Testis (tissue), 3 donors: ENCODE measurements around the gene POLR3A. TPM values are rescaled to one million over a fixed set of nuclear protein-coding genes. Genes with fewer than 3 reads are reported as not detected.
A peak's percentile ranks its signal among the peaks of the same experiment; 100 is the strongest.

ENCODE experiments used
- DNase-seq: peaks from one replicate; pipeline ENCODE4 v3.0.0-alpha.2; 2019
- H3K27ac ChIP-seq, 2 donors: fragments of 200-600 bp; sonication (generic); one replicate each; pipeline ENCODE4 v1.5.1; 2019
- H3K27me3 ChIP-seq: fragments of 200-600 bp; sonication (generic); one replicate; pipeline ENCODE4 v1.5.1; 2019
- H3K36me3 ChIP-seq: fragments of 200-600 bp; sonication (generic); one replicate; pipeline ENCODE4 v1.5.1; 2017; ENCODE audit warnings: low read depth; ENCODE audit errors: missing control alignments
- H3K4me1 ChIP-seq: fragments of 200-600 bp; sonication (generic); one replicate; pipeline ENCODE4 v1.5.1; 2019
- H3K4me3 ChIP-seq, 2 donors: fragments of 200-600 bp; sonication (generic); one replicate each; pipeline ENCODE4 v1.5.1; 2017 to 2019
- H3K9me3 ChIP-seq: fragments of 200-600 bp; sonication (generic); one replicate; pipeline ENCODE4 v1.5.1; 2017
- POLR2A ChIP-seq: fragments of 450-650 bp; IDR thresholded peaks from one replicate; pipeline ENCODE4 v1.6.1; 2017; ENCODE audit warnings: antibody characterized with exemption, mild to moderate bottlenecking, moderate library complexity
- WGBS, 2 donors: methylation state at CpG; one replicate each; pipeline ENCODE4 v1.1.5; 2018; 5-methylcytosine and 5-hydroxymethylcytosine counted together
- intact Hi-C: fragments of 100-400 bp; cut with DNase I; formaldehyde crosslinking; loops from one replicate; pipeline ENCODE4 v1.15.1; 2023; ENCODE audit warnings: low total_unique reads
- polyA plus RNA-seq: library from polyadenylated mRNA; stranded (reverse); fragments of 350-450 nt; fragmentation: Illumina TruSeq; extraction: RNeasy Lipid Tissue Mini Kit (QIAGEN cat#74804); gene quantifications from one replicate; pipeline ENCODE4 v1.2.3, GENCODE V29; 2014; ENCODE audit warnings: low read depth, low replicate concordance; ENCODE audit not compliant: insufficient read depth
- total RNA-seq, 2 donors: library from RNA; depleted of rRNA; stranded (reverse); fragments of >200 nt; gene quantifications; one replicate each; pipeline ENCODE4 v1.2.3, GENCODE V29; 2016
- TF ChIP-seq, protein P1 (sequence below), 3 experiments: fragments of 450-650 bp in 2 of 3; fragments of 200-600 bp in 1 of 3; sonication (generic) in 1 of 3; IDR thresholded peaks; one replicate each; pipeline ENCODE4 v1.5.1; 2016 to 2019; ENCODE audit warnings: antibody characterized with exemption in 3 of 3, mild to moderate bottlenecking in 2 of 3, moderate library complexity in 1 of 3

POLR3A gene
- total and polyA plus RNA-seq, 3 donors from 2014 or later, result 16.1 to 23.0 (median 20.9) TPM

DNA sequence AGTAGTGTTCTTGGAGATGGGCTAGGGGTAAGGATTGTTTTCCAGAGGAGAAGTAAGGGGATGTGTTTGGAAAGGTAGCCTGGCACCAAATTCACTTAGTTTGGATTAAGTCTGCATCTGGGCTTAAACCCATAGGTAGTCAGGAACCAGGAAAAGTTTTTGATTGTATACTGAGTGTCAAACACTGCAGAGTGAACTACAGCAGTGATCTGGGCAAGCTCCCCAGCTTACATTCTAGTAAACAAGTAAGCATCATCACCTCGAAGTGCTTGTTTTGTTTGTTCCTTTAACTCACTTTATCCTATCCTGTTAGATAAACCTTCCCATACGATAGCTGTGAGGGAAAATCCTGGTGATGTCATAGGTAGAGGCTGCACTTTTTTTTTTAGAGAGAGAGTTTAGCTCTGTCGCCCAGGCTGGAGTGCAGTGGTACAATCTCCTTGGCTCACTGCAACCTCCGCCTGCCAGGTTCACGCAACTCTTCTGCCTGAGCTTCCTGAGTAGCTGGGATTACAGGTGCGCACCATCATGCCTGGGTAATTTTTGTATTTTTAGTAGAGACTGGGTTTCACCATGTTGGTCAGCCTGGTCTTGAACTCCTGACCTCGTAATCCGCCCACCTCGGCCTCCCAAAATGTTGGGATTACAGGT lies 6.7 kb upstream of the POLR3A start:
- no peak for TF ChIP-seq POLR2A
- TF ChIP-seq, protein P1, sequence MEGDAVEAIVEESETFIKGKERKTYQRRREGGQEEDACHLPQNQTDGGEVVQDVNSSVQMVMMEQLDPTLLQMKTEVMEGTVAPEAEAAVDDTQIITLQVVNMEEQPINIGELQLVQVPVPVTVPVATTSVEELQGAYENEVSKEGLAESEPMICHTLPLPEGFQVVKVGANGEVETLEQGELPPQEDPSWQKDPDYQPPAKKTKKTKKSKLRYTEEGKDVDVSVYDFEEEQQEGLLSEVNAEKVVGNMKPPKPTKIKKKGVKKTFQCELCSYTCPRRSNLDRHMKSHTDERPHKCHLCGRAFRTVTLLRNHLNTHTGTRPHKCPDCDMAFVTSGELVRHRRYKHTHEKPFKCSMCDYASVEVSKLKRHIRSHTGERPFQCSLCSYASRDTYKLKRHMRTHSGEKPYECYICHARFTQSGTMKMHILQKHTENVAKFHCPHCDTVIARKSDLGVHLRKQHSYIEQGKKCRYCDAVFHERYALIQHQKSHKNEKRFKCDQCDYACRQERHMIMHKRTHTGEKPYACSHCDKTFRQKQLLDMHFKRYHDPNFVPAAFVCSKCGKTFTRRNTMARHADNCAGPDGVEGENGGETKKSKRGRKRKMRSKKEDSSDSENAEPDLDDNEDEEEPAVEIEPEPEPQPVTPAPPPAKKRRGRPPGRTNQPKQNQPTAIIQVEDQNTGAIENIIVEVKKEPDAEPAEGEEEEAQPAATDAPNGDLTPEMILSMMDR (IDR thresholded peaks at IDR 0.05), result no peak
- Histone ChIP-seq H3K4me3 (no peak overlapping the region), H3K4me1 (peaks cover 15% of the 10 kb centered on the region), H3K27me3 (no peaks in the 10 kb centered on the region), H3K36me3 (no peaks in the 10 kb centered on the region), H3K9me3 (no peaks in the 10 kb centered on the region), H3K27ac (no peak overlapping the region)
- WGBS, 2 donors, result 83 to 84% methylated on average over 9 of the region's 9 CpGs
- intact Hi-C loops, result no loop called here
- DNase-seq, result no peak

DNA sequence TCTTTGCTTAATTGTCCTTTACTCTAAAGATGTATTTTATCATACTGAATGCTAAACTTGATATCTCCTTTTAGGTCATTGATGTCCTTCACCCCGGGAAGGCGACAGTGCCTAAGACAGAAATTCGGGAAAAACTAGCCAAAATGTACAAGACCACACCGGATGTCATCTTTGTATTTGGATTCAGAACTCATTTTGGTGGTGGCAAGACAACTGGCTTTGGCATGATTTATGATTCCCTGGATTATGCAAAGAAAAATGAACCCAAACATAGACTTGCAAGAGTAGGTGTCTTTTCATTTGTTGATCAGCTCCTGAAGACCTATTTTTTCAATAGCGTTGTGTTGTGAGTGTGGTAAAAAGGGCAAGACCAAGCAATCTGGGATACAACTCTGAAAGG lies 6.1 kb upstream of the POLR3A start:
- Histone ChIP-seq H3K9me3 (no peaks in the 10 kb centered on the region), H3K36me3 (no peaks in the 10 kb centered on the region), H3K4me1 (peaks cover 15% of the 10 kb centered on the region), H3K27me3 (no peaks in the 10 kb centered on the region), H3K4me3 (no peak overlapping the region), H3K27ac (no peak overlapping the region)
- TF ChIP-seq POLR2A, result no peak
- TF ChIP-seq, protein P1 (IDR thresholded peaks at IDR 0.05), result no peak
- intact Hi-C loops, result no loop called here
- DNase-seq, result no peak
- WGBS, 2 donors, result 87 to 92% methylated on average over 5 of the region's 5 CpGs

DNA sequence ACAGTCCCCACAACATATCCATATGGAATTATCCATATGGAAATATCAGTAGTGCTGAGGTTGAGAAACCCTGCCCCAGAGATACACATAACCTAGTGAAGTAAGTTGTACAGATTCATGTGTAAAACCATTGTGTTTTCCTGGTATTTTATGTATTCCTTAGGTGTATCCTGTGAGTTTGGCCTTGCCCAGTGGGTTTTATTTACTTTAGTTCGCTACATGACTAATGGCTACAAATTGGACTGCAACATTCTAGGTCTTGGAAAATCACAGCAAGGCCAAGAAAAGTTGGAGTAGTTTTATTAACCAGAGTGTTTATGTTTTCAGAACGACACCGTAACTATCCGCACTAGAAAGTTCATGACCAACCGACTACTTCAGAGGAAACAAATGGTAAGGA lies 5.7 kb upstream of the POLR3A start:
- intact Hi-C loops, result no loop called here
- no peak overlapping the region for H3K4me3 ChIP-seq
- H3K27ac ChIP-seq, result no peak overlapping the region
- no peaks in the 10 kb centered on the region for H3K9me3 ChIP-seq
- no peaks in the 10 kb centered on the region for H3K27me3 ChIP-seq
- TF ChIP-seq, protein P1 (IDR thresholded peaks at IDR 0.05), result no peak
- no peak for TF ChIP-seq POLR2A
- no peaks in the 10 kb centered on the region for H3K36me3 ChIP-seq
- 64 to 77% methylated on average over 5 of the region's 5 CpGs for WGBS, 2 donors
- peaks cover 15% of the 10 kb centered on the region for H3K4me1 ChIP-seq
- no peak for DNase-seq

DNA sequence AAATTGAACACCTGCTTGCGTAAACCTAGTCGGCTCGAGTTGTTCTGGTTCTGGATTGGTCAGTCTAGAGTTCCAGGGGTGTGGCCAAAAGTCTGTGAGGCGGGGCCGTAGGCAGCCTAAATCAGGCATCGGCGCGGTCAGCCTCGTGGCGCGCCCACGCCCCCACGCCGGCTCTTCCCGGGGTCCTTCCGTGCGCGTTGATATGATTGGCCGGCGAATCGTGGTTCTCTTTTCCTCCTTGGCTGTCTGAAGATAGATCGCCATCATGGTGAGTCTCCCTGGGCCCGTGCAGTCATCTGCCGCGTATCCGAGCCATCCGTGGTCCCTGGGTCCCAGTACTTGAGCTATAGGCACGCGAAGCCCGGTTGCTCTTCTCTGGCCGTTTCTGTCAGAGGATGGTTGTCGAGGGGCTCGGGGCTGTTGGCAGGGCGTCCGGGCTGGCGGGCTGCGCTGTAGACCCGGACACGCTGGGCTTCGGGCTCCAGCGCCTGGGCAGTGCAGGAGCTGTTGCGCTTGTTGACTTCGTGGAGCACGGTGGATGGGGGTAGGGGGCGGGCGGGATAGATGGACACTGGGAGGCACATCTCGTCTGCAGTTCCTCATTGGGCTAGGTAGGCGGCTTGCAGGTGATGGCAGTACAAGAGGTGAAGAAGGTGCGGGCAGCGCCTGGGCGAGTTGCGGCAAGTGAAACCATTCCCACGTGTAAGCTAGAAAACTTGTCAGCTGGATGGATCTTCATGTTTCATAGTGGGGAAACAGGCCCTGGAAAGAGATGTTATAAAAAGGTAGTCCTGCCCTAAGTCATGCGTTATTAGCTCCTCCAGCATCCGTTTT lies 4.5 kb upstream of the POLR3A start, which contains the start of gene RPS24:
TSS of gene RPS24 (plus strand) at position 227 of the 834 bp plus-strand sequence. CDS start at position 266, 39 bp downstream.
- peak within 1 kb of the TSS; percentile 82 for H3K4me3 ChIP-seq
- peak within 1 kb of the TSS; percentile 45 to 76 for H3K27ac ChIP-seq
- WGBS, 2 donors, result 0% methylated on average over 21 to 43 of the region's 55 CpGs
- intact Hi-C loops, result no loop called here
- H3K4me1 ChIP-seq, result peaks cover 15% of the 10 kb centered on the region
- peak; percentile 98 for DNase-seq
- no peaks in the 10 kb centered on the region for H3K9me3 ChIP-seq
- H3K27me3 ChIP-seq, result no peaks in the 10 kb centered on the region
- TF ChIP-seq, protein P1 (IDR thresholded peaks at IDR 0.05), result no peak
- TF ChIP-seq POLR2A, result no peak
- no peaks in the 10 kb centered on the region for H3K36me3 ChIP-seq
